ENCODE data around the gene VSIG2. TPM values are rescaled to one million over a fixed set of nuclear protein-coding genes. Genes with fewer than 3 reads are reported as not detected.

The VSIG2 gene
- total RNA-seq, 1 experiment from 2014 or later, result not detected

DNA sequence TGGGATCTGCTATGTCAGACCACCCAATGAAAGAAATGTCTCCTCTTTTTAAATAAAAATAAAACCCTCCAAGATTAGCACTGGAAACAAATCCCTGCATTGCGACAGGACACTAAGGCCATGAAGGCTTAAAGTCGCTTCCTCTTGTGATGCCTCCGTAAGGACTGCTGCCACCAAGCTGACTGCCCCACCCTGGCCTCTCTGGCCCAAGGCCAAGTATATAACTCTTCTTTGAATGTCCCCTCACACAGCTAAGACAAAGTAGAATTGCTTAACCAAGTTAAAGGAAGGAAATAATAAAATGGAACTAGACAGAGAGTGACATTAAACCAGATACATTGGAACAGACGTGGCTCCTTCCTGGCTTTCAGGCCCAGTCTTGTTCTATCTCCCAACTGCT is 19.8 kb downstream of the VSIG2 start:
- no peaks in the 10 kb centered on the region; the same call in 1 of the 2 replicates for H3K27me3 ChIP-seq (replicated peaks; ENCODE audit: control insufficient read depth, insufficient read depth, low read length)
- no peaks in the 10 kb centered on the region for H3K4me1 ChIP-seq
- BruUV-seq (replicated peaks), result no TSS peak
- no peaks in the 10 kb centered on the region for H3K36me3 ChIP-seq (ENCODE audit: control insufficient read depth, insufficient read depth, low read length)
- Mint-ChIP-seq H3K36me3 (ENCODE audit: insufficient read depth, unreplicated experiment) (no peaks in the 10 kb centered on the region), H3K4me3 (ENCODE audit: unreplicated experiment) (no peak overlapping the region), H3K27ac (ENCODE audit: unreplicated experiment) (no peak overlapping the region), H3K27me3 (ENCODE audit: insufficient read depth, unreplicated experiment) (peaks cover 31% of the 10 kb centered on the region), H3K4me1 (ENCODE audit: low read depth, unreplicated experiment) (no peaks in the 10 kb centered on the region), H3K9me3 (ENCODE audit: unreplicated experiment) (no peaks in the 10 kb centered on the region)
- ChIA-PET CTCF (no interaction called here), POLR2A (no interaction called here)
- DNase-seq, result no peak
- H3K9me3 ChIP-seq, result no peaks in the 10 kb centered on the region
- no peak overlapping the region for H3K4me3 ChIP-seq (ENCODE audit: low read depth, low read length)
- no peak for TF ChIP-seq CTCF (IDR thresholded peaks at IDR 0.05; ENCODE audit: insufficient read depth in 1 of 2, low read depth in 1 of 2, low read length in 1 of 2, severe bottlenecking in 1 of 2, unreplicated experiment in 1 of 2)
- intact Hi-C loops (cut with micrococcal nuclease; ENCODE audit: unreplicated experiment), result no loop called here

GRCh38 chr11:124729571-124729970 is 22.5 kb downstream of the VSIG2 start:
- no peak for DNase-seq
- Histone ChIP-seq H3K4me3 (ENCODE audit: low read depth, low read length) (no peak overlapping the region), H3K9me3 (no peaks in the 10 kb centered on the region), H3K27me3 (replicated peaks; ENCODE audit: control insufficient read depth, insufficient read depth, low read length) (no peaks in the 10 kb centered on the region), H3K4me1 (peaks cover 12% of the 10 kb centered on the region), H3K36me3 (ENCODE audit: control insufficient read depth, insufficient read depth, low read length) (no peaks in the 10 kb centered on the region)
- no peaks in the 10 kb centered on the region for H3K36me3 Mint-ChIP-seq (ENCODE audit: insufficient read depth, unreplicated experiment)
- CTCF ChIA-PET, result no interaction called here
- peaks cover 16% of the 10 kb centered on the region for H3K4me1 Mint-ChIP-seq (ENCODE audit: low read depth, unreplicated experiment)
- intact Hi-C loops (cut with micrococcal nuclease; ENCODE audit: unreplicated experiment), result no loop called here
- H3K4me3 Mint-ChIP-seq (ENCODE audit: unreplicated experiment), result no peak overlapping the region
- BruUV-seq (replicated peaks), result no TSS peak
- H3K9me3 Mint-ChIP-seq (ENCODE audit: unreplicated experiment), result no peaks in the 10 kb centered on the region
- TF ChIP-seq CTCF (IDR thresholded peaks at IDR 0.05; ENCODE audit: insufficient read depth in 1 of 2, low read depth in 1 of 2, low read length in 1 of 2, severe bottlenecking in 1 of 2, unreplicated experiment in 1 of 2), result no peak
- H3K27me3 Mint-ChIP-seq (ENCODE audit: insufficient read depth, unreplicated experiment), result peaks cover 9% of the 10 kb centered on the region
- POLR2A ChIA-PET, result no interaction called here
- no peak overlapping the region for H3K27ac Mint-ChIP-seq (ENCODE audit: unreplicated experiment)

- ChIA-PET POLR2A (no interaction called here), CTCF (no interaction called here)
- intact Hi-C loops (cut with micrococcal nuclease; ENCODE audit: unreplicated experiment), result no loop called here
- Mint-ChIP-seq H3K27me3 (ENCODE audit: insufficient read depth, unreplicated experiment) (no peaks in the 10 kb centered on the region), H3K4me1 (ENCODE audit: low read depth, unreplicated experiment) (peaks cover 17% of the 10 kb centered on the region), H3K27ac (ENCODE audit: unreplicated experiment) (no peak overlapping the region), H3K4me3 (ENCODE audit: unreplicated experiment) (no peak overlapping the region), H3K9me3 (ENCODE audit: unreplicated experiment) (no peaks in the 10 kb centered on the region), H3K36me3 (ENCODE audit: insufficient read depth, unreplicated experiment) (no peaks in the 10 kb centered on the region)
- Histone ChIP-seq H3K36me3 (ENCODE audit: control insufficient read depth, insufficient read depth, low read length) (no peaks in the 10 kb centered on the region), H3K27me3 (replicated peaks; ENCODE audit: control insufficient read depth, insufficient read depth, low read length) (no peaks in the 10 kb centered on the region), H3K9me3 (no peaks in the 10 kb centered on the region), H3K4me3 (ENCODE audit: low read depth, low read length) (no peak overlapping the region), H3K4me1 (peaks cover 15% of the 10 kb centered on the region)
- TF ChIP-seq CTCF (IDR thresholded peaks at IDR 0.05; ENCODE audit: insufficient read depth in 1 of 2, low read depth in 1 of 2, low read length in 1 of 2, severe bottlenecking in 1 of 2, unreplicated experiment in 1 of 2), result no peak
- DNase-seq, result no peak
- BruUV-seq (replicated peaks), result no TSS peak
These were observed 23.9 kb downstream of the VSIG2 start for GRCh38 chr11:124728134-124728533.
